ENCODE data around the gene PIEZO1. TPM values are rescaled to one million over a fixed set of nuclear protein-coding genes. Genes with fewer than 3 reads are reported as not detected.

PIEZO1 gene
- polyA plus RNA-seq, 1 of the 3 experiments (the other 2 are of a cell fraction) = 184 TPM

- H3K4me3 ChIP-seq (ENCODE audit: low read depth in 2 of 2, low read length in 1 of 2) = no peak overlapping the region
- H3K79me2 ChIP-seq (ENCODE audit: insufficient read depth) = no peaks in the 10 kb centered on the region
- peaks cover 0 to 7% of the 10 kb centered on the region in 2 experiments; a peak in 1 of 4 replicates for H3K4me1 ChIP-seq (ENCODE audit: control insufficient read depth in 1 of 2, insufficient read depth in 2 of 2, low read depth in 1 of 2, low read length in 1 of 2)
- no peaks in the 10 kb centered on the region for H4K20me1 ChIP-seq (ENCODE audit: insufficient read depth)
- TF ChIP-seq MAX (IDR thresholded peaks at IDR 0.05; ENCODE audit: low read depth) (no peak), FOXJ3 (CRISPR knock-in tag; IDR thresholded peaks at IDR 0.05) (no peak), GATA2 (CRISPR knock-in tag; IDR thresholded peaks at IDR 0.05) (no peak), ELF1 (IDR thresholded peaks at IDR 0.05) (no peak), RFX5 (IDR thresholded peaks at IDR 0.05; ENCODE audit: low read length) (no peak), RCOR1 (IDR thresholded peaks at IDR 0.05; ENCODE audit: low read length) (no peak), USF2 (IDR thresholded peaks at IDR 0.05; ENCODE audit: borderline replicate concordance, low read depth, low read length) (no peak), EP300 (IDR thresholded peaks at IDR 0.05; ENCODE audit: borderline replicate concordance in 1 of 2, low read depth in 1 of 2, low read length in 1 of 2) (no peak), MXI1 (IDR thresholded peaks at IDR 0.05; ENCODE audit: low read depth, low read length) (no peak), CTCF (IDR thresholded peaks at IDR 0.05) (no peak), NFIC (IDR thresholded peaks at IDR 0.05; ENCODE audit: borderline replicate concordance) (no peak), RXRA (IDR thresholded peaks at IDR 0.05; ENCODE audit: borderline replicate concordance, low read depth) (no peak), FOXM1 (IDR thresholded peaks at IDR 0.05; ENCODE audit: low read depth) (no peak), MEF2A (IDR thresholded peaks at IDR 0.05; ENCODE audit: borderline replicate concordance, low read depth) (no peak), ZBTB33 (IDR thresholded peaks at IDR 0.05; ENCODE audit: borderline replicate concordance, low read depth) (no peak), YY1 (IDR thresholded peaks at IDR 0.05; ENCODE audit: low read depth) (no peak), PBX3 (IDR thresholded peaks at IDR 0.05) (no peak), IRF3 (IDR thresholded peaks at IDR 0.05; ENCODE audit: low read depth, low read length) (no peak)
- DNase-seq = no peak
- H3K27me3 ChIP-seq (ENCODE audit: insufficient read depth) = no peaks in the 10 kb centered on the region
- no peak overlapping the region for H3K27ac ChIP-seq (ENCODE audit: low read depth in 2 of 2, low read length in 1 of 2)
- H3K9me3 ChIP-seq = no peaks in the 10 kb centered on the region
- no peak overlapping the region for H3K9ac ChIP-seq
- H3K4me2 ChIP-seq = no peak overlapping the region
- no peaks in the 10 kb centered on the region for H3K9me2 ChIP-seq
- POLR2A ChIA-PET = no interaction called here
- H3F3A ChIP-seq (replicated peaks; ENCODE audit: insufficient read depth) = peaks cover 5% of the 10 kb centered on the region
- H2AFZ ChIP-seq (ENCODE audit: low read depth) = no peak overlapping the region
- 96% methylated on average over 20 of the region's 23 CpGs for WGBS (ENCODE audit: low lambda C conversion rate)
- CTCF ChIA-PET = interaction anchor here (5.0 kb wide), 1 partner anchor 16 kb away, joined by 28 read pairs; no protein-coding TSS in a partner anchor
- H3K36me3 ChIP-seq (replicated peaks in 1 of 2; ENCODE audit: control insufficient read depth in 1 of 2, insufficient read depth in 2 of 2, low read length in 1 of 2) = peaks cover 17 to 68% of the 10 kb centered on the region in 2 experiments
Observed at GRCh38 chr16:88720396-88720970, 64.5 kb downstream of the PIEZO1 start.

Measured in SK-N-SH (cell line).